Measurements from ENCODE around the gene RXFP1. TPM values are rescaled to one million over a fixed set of nuclear protein-coding genes. Genes with fewer than 3 reads are reported as not detected.
A peak's percentile ranks its signal among the peaks of the same experiment; 100 is the strongest.

Gene RXFP1
- total RNA-seq, 1 experiment from 2014 or later, result 0.48 TPM

DNA sequence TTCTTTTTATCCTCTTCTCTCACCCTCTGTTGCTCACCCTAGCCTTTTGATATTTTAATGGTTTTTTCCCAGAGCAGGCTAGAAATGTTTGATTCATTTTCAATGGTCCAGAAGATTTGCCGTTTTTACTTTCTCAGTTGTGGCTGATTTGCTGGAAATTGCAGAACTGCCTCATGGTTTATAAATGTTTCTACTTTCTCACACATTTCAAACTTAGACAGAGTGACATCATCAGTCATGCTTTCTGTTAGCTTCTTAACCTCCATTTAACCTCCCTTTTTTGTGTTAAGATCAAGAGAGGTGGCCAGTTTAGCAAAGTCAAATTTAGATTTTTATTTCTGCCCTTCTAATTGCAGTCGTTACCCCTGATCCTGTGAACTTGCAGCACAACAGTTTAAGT lies 8.7 kb downstream of the RXFP1 start (continued):
- TF ChIP-seq ZNF219 (CRISPR knock-in tag; IDR thresholded peaks at IDR 0.05; ENCODE audit: borderline replicate concordance), result no peak
- no peak for TF ChIP-seq SOX15 (CRISPR knock-in tag; IDR thresholded peaks at IDR 0.05)
- TF ChIP-seq, protein P1, sequence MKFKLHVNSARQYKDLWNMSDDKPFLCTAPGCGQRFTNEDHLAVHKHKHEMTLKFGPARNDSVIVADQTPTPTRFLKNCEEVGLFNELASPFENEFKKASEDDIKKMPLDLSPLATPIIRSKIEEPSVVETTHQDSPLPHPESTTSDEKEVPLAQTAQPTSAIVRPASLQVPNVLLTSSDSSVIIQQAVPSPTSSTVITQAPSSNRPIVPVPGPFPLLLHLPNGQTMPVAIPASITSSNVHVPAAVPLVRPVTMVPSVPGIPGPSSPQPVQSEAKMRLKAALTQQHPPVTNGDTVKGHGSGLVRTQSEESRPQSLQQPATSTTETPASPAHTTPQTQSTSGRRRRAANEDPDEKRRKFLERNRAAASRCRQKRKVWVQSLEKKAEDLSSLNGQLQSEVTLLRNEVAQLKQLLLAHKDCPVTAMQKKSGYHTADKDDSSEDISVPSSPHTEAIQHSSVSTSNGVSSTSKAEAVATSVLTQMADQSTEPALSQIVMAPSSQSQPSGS (CRISPR knock-in tag; IDR thresholded peaks at IDR 0.05; ENCODE audit: borderline replicate concordance, low read depth), result no peak
- no peak for TF ChIP-seq TP53 (CRISPR knock-in tag; IDR thresholded peaks at IDR 0.05)

DNA sequence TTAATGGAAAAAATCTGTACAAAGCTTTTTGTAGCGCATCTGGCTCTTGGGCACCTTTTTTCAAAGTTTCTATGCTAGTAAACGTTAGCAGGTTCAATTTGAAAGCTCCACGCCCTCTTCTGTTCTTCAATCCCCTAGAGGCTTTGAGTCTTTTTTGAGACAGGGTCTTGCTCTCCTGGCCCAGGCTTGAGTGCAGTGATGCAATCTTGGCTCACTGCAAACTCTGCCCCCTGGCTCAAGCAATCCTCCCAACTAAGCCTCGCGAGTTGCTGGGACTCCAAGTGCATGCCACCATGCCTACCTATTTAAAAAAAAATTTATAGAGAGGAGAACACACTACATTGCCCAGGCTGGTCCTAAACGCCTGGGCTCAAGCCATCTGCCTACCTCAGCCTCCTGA lies 9.2 kb downstream of the RXFP1 start:
- Mint-ChIP-seq H3K4me3 (no peak overlapping the region), H3K9me3 (no peaks in the 10 kb centered on the region), H3K27ac (no peak overlapping the region), H3K36me3 (no peaks in the 10 kb centered on the region), H3K27me3 (ENCODE audit: low read depth) (no peaks in the 10 kb centered on the region), H3K4me1 (peaks cover 39% of the 10 kb centered on the region)
- DNase-seq (ENCODE audit: low spot score) (no peak), ATAC-seq (no peak)
- ChIA-PET CTCF (no interaction called here), POLR2A (no interaction called here)
- TF ChIP-seq ZNF121 (CRISPR knock-in tag; IDR thresholded peaks at IDR 0.05) (peak; percentile 82), CREM (CRISPR knock-in tag; IDR thresholded peaks at IDR 0.05) (no peak)

DNA sequence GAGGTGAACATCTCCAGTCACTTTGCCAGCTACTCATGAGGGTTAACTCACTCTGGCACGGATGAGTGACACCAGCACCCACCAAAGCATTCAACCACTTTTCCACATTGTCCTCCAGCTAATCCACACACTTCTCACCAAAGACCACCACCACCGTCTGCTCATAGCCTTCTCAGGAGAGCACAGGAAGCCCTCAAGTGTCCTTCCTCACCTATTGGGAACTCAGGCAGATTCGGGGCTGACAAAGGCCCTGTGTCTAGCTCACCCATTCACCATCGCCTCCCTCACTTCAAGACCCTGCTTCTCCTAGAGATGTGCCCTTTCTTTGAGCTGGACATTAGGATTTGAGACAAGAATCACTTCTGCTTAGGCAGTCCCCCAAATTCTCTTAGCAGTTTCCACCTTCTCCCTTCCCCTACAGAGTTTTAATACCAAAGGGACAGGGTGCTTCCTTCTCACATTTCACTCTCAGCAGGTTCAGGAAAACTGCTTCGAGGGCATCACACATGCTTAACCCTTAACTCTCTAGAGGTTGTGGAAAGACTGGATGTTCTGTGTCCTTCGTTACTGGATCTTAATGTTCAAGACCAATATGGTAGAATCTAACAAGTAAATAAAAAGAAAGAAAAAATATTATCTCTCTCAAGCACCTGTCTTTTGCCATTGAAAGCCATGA lies 11.0 kb downstream of the RXFP1 start:
- no peak overlapping the region; the same call in 1 of the 2 replicates for H3K4me3 Mint-ChIP-seq
- ATAC-seq, result peak; percentile 78

DNA sequence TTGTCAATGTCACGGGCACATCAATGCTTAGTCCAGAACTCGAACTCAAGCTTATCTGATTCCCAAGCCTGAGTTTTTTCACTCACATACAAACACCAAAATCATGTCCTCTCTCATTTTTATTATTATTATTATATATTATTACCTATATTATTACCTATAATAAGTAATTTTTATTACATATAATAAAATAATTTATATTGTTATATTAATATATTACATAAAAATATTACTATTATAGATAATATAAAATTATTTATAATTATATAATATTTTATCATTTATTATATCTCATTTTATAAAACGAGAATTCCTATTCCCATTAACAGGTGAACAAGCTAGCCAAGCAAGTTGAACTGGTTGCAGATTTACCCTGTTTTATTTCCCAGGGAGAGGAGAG lies 13.0 kb downstream of the RXFP1 start:
- Mint-ChIP-seq H3K4me3 (no peak overlapping the region), H3K9me3 (no peaks in the 10 kb centered on the region), H3K4me1 (peaks cover 40% of the 10 kb centered on the region), H3K27me3 (ENCODE audit: low read depth) (no peaks in the 10 kb centered on the region), H3K36me3 (no peaks in the 10 kb centered on the region), H3K27ac (no peak overlapping the region)
- POLR2A ChIA-PET, result no interaction called here
- CTCF ChIA-PET, result no interaction called here
- TF ChIP-seq ZNF263 (CRISPR knock-in tag; IDR thresholded peaks at IDR 0.05; ENCODE audit: low read depth), result no peak
- TF ChIP-seq SMAD4 (CRISPR knock-in tag; IDR thresholded peaks at IDR 0.05), result no peak
- TF ChIP-seq HMGA2 (CRISPR knock-in tag; IDR thresholded peaks at IDR 0.05), result peak; percentile 97; the same call in 1 of the 2 replicates
- ATAC-seq, result no peak
- DNase-seq (ENCODE audit: low spot score), result no peak

More for the DNA sequence above, 11.0 kb downstream of the RXFP1 start:
- no peak overlapping the region for H3K27ac Mint-ChIP-seq
- H3K9me3 Mint-ChIP-seq, result no peaks in the 10 kb centered on the region
- CTCF ChIA-PET, result no interaction called here
- no peaks in the 10 kb centered on the region for H3K27me3 Mint-ChIP-seq (ENCODE audit: low read depth)
- no peaks in the 10 kb centered on the region for H3K36me3 Mint-ChIP-seq
- TF ChIP-seq, protein P2, sequence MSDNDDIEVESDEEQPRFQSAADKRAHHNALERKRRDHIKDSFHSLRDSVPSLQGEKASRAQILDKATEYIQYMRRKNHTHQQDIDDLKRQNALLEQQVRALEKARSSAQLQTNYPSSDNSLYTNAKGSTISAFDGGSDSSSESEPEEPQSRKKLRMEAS (CRISPR knock-in tag; IDR thresholded peaks at IDR 0.05), result 0 out of 2 replicates have a peak, but pooled peaks have one; percentile 15
- TF ChIP-seq SMAD4 (CRISPR knock-in tag; IDR thresholded peaks at IDR 0.05), result no peak
- no peak for DNase-seq (ENCODE audit: low spot score)
- POLR2A ChIA-PET, result no interaction called here
- peaks cover 46% of the 10 kb centered on the region for H3K4me1 Mint-ChIP-seq

DNA sequence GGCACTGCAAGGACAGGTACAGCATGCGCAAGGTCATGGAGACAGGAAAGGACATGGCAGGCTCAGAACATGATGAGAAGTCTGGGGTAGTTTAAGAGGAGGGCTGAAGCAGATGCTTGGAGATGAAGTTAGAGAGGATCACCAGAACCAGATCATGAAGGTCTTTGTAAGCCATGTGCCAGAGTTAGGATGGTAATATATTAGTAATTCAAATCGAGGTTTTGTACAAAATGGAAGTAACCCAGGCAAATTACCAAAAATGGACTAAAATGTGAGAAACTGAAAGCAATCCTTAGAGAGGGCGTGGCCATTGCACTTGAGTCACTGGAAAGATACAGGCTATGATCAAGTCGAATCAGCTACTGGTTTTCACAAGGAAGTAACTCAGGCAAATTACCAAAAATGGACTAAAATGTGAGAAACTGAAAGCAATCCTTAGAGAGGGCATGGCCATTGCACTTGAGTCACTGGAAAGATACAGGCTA lies 13.5 kb downstream of the RXFP1 start:
- POLR2A ChIA-PET, result no interaction called here
- TF ChIP-seq NR3C1 (CRISPR knock-in tag; conservative IDR thresholded peaks at IDR 0.05; ENCODE audit: low read depth) (no peak), ELF4 (CRISPR knock-in tag; IDR thresholded peaks at IDR 0.05; ENCODE audit: low read depth) (no peak), PRRX2 (CRISPR knock-in tag; IDR thresholded peaks at IDR 0.05) (no peak), CREB1 (CRISPR knock-in tag; IDR thresholded peaks at IDR 0.05) (no peak)
- TF ChIP-seq, protein P3, sequence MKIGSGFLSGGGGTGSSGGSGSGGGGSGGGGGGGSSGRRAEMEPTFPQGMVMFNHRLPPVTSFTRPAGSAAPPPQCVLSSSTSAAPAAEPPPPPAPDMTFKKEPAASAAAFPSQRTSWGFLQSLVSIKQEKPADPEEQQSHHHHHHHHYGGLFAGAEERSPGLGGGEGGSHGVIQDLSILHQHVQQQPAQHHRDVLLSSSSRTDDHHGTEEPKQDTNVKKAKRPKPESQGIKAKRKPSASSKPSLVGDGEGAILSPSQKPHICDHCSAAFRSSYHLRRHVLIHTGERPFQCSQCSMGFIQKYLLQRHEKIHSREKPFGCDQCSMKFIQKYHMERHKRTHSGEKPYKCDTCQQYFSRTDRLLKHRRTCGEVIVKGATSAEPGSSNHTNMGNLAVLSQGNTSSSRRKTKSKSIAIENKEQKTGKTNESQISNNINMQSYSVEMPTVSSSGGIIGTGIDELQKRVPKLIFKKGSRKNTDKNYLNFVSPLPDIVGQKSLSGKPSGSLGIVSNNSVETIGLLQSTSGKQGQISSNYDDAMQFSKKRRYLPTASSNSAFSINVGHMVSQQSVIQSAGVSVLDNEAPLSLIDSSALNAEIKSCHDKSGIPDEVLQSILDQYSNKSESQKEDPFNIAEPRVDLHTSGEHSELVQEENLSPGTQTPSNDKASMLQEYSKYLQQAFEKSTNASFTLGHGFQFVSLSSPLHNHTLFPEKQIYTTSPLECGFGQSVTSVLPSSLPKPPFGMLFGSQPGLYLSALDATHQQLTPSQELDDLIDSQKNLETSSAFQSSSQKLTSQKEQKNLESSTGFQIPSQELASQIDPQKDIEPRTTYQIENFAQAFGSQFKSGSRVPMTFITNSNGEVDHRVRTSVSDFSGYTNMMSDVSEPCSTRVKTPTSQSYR (CRISPR knock-in tag; IDR thresholded peaks at IDR 0.05), result no peak
- TF ChIP-seq, protein P4, sequence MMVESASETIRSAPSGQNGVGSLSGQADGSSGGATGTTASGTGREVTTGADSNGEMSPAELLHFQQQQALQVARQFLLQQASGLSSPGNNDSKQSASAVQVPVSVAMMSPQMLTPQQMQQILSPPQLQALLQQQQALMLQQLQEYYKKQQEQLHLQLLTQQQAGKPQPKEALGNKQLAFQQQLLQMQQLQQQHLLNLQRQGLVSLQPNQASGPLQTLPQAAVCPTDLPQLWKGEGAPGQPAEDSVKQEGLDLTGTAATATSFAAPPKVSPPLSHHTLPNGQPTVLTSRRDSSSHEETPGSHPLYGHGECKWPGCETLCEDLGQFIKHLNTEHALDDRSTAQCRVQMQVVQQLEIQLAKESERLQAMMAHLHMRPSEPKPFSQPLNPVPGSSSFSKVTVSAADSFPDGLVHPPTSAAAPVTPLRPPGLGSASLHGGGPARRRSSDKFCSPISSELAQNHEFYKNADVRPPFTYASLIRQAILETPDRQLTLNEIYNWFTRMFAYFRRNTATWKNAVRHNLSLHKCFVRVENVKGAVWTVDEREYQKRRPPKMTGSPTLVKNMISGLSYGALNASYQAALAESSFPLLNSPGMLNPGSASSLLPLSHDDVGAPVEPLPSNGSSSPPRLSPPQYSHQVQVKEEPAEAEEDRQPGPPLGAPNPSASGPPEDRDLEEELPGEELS (CRISPR knock-in tag; IDR thresholded peaks at IDR 0.05), result no peak
- Mint-ChIP-seq H3K4me1 (peaks cover 38% of the 10 kb centered on the region), H3K4me3 (no peak overlapping the region), H3K27me3 (ENCODE audit: low read depth) (no peaks in the 10 kb centered on the region), H3K36me3 (no peaks in the 10 kb centered on the region), H3K27ac (no peak overlapping the region), H3K9me3 (no peaks in the 10 kb centered on the region)
- no peak for ATAC-seq
- CTCF ChIA-PET, result no interaction called here
- DNase-seq (ENCODE audit: low spot score), result no peak

Measured in WTC11 (cell line).